Stomach (tissue), 9 donors: ENCODE results near the gene EDIL3. TPM values are rescaled to one million over a fixed set of nuclear protein-coding genes. Genes with fewer than 3 reads are reported as not detected.

Source experiments
- DNase-seq, 2 donors: peaks; one replicate each; pipeline versions ENCODE4 v3.0.0 to v3.0.0-alpha.2; 2013 to 2019
- H3K27ac ChIP-seq, 5 donors: fragments of 200-600 bp in 4 of 5; sonication (generic) in 4 of 5; one replicate each; pipeline ENCODE4 v1.5.1; 2013 to 2019; ENCODE audit warnings: mild to moderate bottlenecking in 1 of 5, moderate library complexity in 1 of 5
- H3K27me3 ChIP-seq, 3 donors: fragments of 200-600 bp; sonication (generic); one replicate each; pipeline ENCODE4 v1.5.1; 2017 to 2019; ENCODE audit warnings: mixed run types in 1 of 3
- H3K36me3 ChIP-seq, 4 donors: fragments of 200-600 bp; sonication (generic); 1 replicate in 3 of 4; 2 replicates in 1 of 4; pipeline ENCODE4 v1.5.1; 2016 to 2019
- H3K4me1 ChIP-seq, 4 donors: fragments of 200-600 bp; sonication (generic); one replicate each; pipeline ENCODE4 v1.5.1; 2016 to 2019
- H3K4me3 ChIP-seq, 4 donors: fragments of 200-600 bp; sonication (generic) in 3 of 4; one replicate each; pipeline ENCODE4 v1.5.1; 2016 to 2019; ENCODE audit warnings: mild to moderate bottlenecking in 1 of 4
- H3K9me3 ChIP-seq, 4 donors: fragments of 200-600 bp; sonication (generic); one replicate each; pipeline ENCODE4 v1.5.1; 2016 to 2019
- CTCF ChIP-seq, 7 experiments: fragments of 450-650 bp in 4 of 7; fragments of 200-600 bp in 3 of 7; sonication (generic) in 3 of 7; IDR thresholded peaks; one replicate each; pipeline ENCODE4 v1.5.1; 2016 to 2019; ENCODE audit warnings: antibody characterized with exemption in 7 of 7, control low read depth in 2 of 7, mild to moderate bottlenecking in 1 of 7
- EP300 ChIP-seq: sonication (generic); formaldehyde crosslinking; IDR thresholded peaks from one replicate; pipeline ENCODE4 v1.6.1; 2017; ENCODE audit warnings: antibody characterized with exemption
- POLR2A ChIP-seq, 4 donors: fragments of 450-650 bp; IDR thresholded peaks; one replicate each; pipeline ENCODE4 v1.6.1; 2016; ENCODE audit warnings: antibody characterized with exemption in 4 of 4, control low read depth in 2 of 4, mild to moderate bottlenecking in 1 of 4, moderate library complexity in 1 of 4
- POLR2AphosphoS5 ChIP-seq, 3 donors: sonication (generic); formaldehyde crosslinking; IDR thresholded peaks; one replicate each; pipeline ENCODE4 v1.6.1; 2016; ENCODE audit warnings: antibody characterized with exemption in 3 of 3
- WGBS, 5 donors: extraction: QIAGEN DNeasy Blood & Tissue Kit in 3 of 5; methylation state at CpG; one replicate each; pipeline versions ENCODE4 v1.1.5 to v1.1.7; 2013 to 2018; 5-methylcytosine and 5-hydroxymethylcytosine counted together
- intact Hi-C: fragments of 100-400 bp; cut with DNase I; formaldehyde crosslinking; loops from one replicate; pipeline ENCODE4 v1.15.1; 2023; ENCODE audit warnings: low total_unique reads
- polyA plus RNA-seq, 3 donors: library from polyadenylated mRNA; stranded (reverse); fragments of 200-250 nt; gene quantifications; one replicate each; pipeline ENCODE4 v1.2.3, GENCODE V29; 2013
- total RNA-seq, 5 donors: library from RNA; depleted of rRNA; stranded (reverse); fragments of >200 nt; gene quantifications; one replicate each; pipeline versions ENCODE4 v1.1.0 to v1.2.3, GENCODE V29; 2014 to 2016
- donor health status: healthy with polysubstance abuse.
- donor health status: Bipolar disorder and iron deficiency.
- donor health status: healthy.

Gene EDIL3
- total and polyA plus RNA-seq, 8 donors = 2.3 to 75.0 (median 14.4) TPM

GRCh38 chr5:84292788-84293653, 91.7 kb downstream of the EDIL3 start:
- Histone ChIP-seq H3K4me1 (no peaks in the 10 kb centered on the region), H3K27me3 (no peaks in the 10 kb centered on the region), H3K36me3 (no peaks in the 10 kb centered on the region), H3K4me3 (no peak overlapping the region), H3K9me3 (no peaks in the 10 kb centered on the region), H3K27ac (no peak overlapping the region)
- TF ChIP-seq POLR2AphosphoS5 (IDR thresholded peaks at IDR 0.05) = no peak
- intact Hi-C loops = no loop called here
- no peak for DNase-seq
- WGBS, 5 donors = 61 to 81% (median 73%) methylated on average over 14 of the region's 14 CpGs

GRCh38 chr5:84292000-84292642, 92.6 kb downstream of the EDIL3 start:
- no peaks in the 10 kb centered on the region for H3K36me3 ChIP-seq
- TF ChIP-seq POLR2A (IDR thresholded peaks at IDR 0.05) (no peak), POLR2AphosphoS5 (IDR thresholded peaks at IDR 0.05) (no peak), EP300 (no peak), CTCF (IDR thresholded peaks at IDR 0.05) (no peak)
- H3K27ac ChIP-seq = no peak overlapping the region
- 76 to 96% (median 81%) methylated on average over 1 of the region's 1 CpG for WGBS, 5 donors
- no peaks in the 10 kb centered on the region for H3K4me1 ChIP-seq
- no peaks in the 10 kb centered on the region for H3K9me3 ChIP-seq
- no peaks in the 10 kb centered on the region for H3K27me3 ChIP-seq
- no peak for DNase-seq
- intact Hi-C loops = no loop called here
- no peak overlapping the region for H3K4me3 ChIP-seq

- Histone ChIP-seq H3K27me3 (no peaks in the 10 kb centered on the region), H3K9me3 (no peaks in the 10 kb centered on the region), H3K4me1 (no peaks in the 10 kb centered on the region), H3K36me3 (no peaks in the 10 kb centered on the region), H3K4me3 (no peak overlapping the region), H3K27ac (no peak overlapping the region)
- WGBS, 5 donors = 70 to 86% (median 74%) methylated on average over 2 of the region's 2 CpGs
- no peak for DNase-seq
- TF ChIP-seq POLR2AphosphoS5 (IDR thresholded peaks at IDR 0.05) (no peak), CTCF (IDR thresholded peaks at IDR 0.05) (no peak), POLR2A (IDR thresholded peaks at IDR 0.05) (no peak), EP300 (no peak)
- intact Hi-C loops = no loop called here
These were observed 94.0 kb downstream of the EDIL3 start for GRCh38 chr5:84290673-84291072.

- intact Hi-C loops = no loop called here
These were observed 94.5 kb downstream of the EDIL3 start for GRCh38 chr5:84290161-84290560.

More at GRCh38 chr5:84290161-84290560, 94.5 kb downstream of the EDIL3 start:
- 64 to 83% (median 79%) methylated on average over 4 of the region's 4 CpGs for WGBS, 5 donors
- no peak for DNase-seq
- H3K27ac ChIP-seq = no peak overlapping the region
- H3K4me1 ChIP-seq = no peaks in the 10 kb centered on the region
- no peaks in the 10 kb centered on the region for H3K9me3 ChIP-seq
- TF ChIP-seq EP300 (no peak), POLR2A (IDR thresholded peaks at IDR 0.05) (no peak), CTCF (IDR thresholded peaks at IDR 0.05) (no peak), POLR2AphosphoS5 (IDR thresholded peaks at IDR 0.05) (no peak)
- H3K4me3 ChIP-seq = no peak overlapping the region
- no peaks in the 10 kb centered on the region for H3K27me3 ChIP-seq
- no peaks in the 10 kb centered on the region for H3K36me3 ChIP-seq
